Ramos (cell line): ENCODE results near the gene RGP1.

Source experiments
- in situ Hi-C: fragments of 300-500 bp; cut with MboI; formaldehyde crosslinking; loops from one replicate; pipeline ENCODE4 v1.14.3; 2022; ENCODE audit warnings: low sequenced_read_pairs; ENCODE audit not compliant: unreplicated experiment

Gene RGP1

DNA sequence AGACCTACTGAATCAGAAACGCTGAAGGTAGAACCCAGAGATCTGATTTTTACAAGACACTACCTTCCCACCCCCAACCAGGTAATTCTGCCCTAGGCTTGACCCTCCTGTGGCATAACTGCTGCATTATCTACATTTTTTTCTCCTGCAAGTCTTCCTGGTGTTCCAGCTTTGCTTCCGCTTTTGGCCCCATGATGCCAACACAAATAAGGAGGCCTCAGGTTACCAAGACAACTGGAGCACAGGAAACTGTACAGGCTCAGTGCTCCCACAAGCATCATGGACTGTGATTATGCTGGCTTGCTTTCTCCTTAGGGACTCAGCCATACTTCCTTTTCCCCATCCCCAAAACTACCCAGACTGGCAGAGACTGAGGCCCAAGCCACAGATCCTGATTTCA lies 11.6 kb downstream of the RGP1 start:
- in situ Hi-C loops = no loop called here

DNA sequence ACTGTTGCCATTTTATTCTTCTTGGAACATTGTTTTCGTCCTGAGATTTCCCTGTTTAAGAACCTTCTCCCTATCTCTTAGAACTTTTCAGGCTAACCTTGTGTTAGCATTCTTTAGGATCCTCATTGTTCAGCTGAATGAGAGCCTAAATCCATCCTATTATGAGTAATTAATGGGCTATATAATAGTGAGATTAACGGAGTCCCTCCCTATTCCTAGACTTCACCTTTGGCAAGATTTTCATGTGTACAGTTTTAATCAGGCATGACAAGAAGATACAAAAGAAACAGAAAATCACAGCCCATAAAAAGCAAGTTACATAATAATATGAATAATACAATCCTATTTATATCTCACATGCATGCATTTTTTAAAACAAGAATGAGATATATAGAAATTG lies 14.1 kb downstream of the RGP1 start:
- in situ Hi-C loops = no loop called here

- in situ Hi-C loops = no loop called here
Observed at GRCh38 chr9:35763803-35764202, 14.7 kb downstream of the RGP1 start.

DNA sequence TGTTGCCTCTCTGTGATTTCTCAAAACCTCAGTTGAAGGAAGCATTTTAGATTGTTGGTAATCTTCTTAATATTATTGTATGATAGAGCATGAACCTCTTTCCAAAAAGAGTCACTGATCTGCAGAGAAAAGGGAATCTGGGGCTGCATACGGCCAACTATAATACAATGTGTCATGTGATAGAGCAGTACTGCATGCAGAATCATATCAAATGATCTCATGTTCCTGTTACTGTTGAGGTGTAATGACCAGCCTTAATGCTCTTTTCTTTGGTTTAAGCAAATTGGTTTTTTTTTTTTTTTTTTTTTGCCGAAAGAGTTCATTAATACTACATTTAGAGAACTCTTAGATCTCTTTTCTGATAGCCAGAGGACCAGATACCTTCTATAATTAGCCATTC lies 17.9 kb downstream of the RGP1 start:
- in situ Hi-C loops = no loop called here

- in situ Hi-C loops = no loop called here
Observed at GRCh38 chr9:35767458-35767857, 18.4 kb downstream of the RGP1 start.

- in situ Hi-C loops = no loop called here
Observed at GRCh38 chr9:35769763-35770162, 20.7 kb downstream of the RGP1 start.

GRCh38 chr9:35771075-35771433 lies 22.0 kb downstream of the RGP1 start:
- in situ Hi-C loops = no loop called here

GRCh38 chr9:35771534-35771933 lies 22.4 kb downstream of the RGP1 start:
- in situ Hi-C loops = no loop called here

DNA sequence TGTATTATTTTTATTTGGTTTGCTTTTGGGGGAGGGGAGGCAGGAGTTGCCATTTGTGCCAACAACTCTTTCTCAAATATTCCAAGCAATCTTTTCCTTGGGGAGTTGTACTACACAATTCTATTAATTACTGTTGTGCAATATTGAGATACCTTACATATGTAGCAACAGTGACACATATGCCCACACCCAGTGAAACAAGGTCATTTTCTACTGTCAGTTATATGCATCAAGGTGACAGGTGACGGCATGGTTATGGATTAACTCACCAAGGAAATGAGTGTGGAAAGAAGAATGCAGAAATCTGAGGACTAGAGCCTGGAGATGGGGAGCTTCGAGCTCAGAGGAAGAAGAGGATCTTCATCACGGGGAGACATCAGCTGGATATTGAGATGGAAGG lies 22.9 kb downstream of the RGP1 start:
- in situ Hi-C loops = no loop called here

DNA sequence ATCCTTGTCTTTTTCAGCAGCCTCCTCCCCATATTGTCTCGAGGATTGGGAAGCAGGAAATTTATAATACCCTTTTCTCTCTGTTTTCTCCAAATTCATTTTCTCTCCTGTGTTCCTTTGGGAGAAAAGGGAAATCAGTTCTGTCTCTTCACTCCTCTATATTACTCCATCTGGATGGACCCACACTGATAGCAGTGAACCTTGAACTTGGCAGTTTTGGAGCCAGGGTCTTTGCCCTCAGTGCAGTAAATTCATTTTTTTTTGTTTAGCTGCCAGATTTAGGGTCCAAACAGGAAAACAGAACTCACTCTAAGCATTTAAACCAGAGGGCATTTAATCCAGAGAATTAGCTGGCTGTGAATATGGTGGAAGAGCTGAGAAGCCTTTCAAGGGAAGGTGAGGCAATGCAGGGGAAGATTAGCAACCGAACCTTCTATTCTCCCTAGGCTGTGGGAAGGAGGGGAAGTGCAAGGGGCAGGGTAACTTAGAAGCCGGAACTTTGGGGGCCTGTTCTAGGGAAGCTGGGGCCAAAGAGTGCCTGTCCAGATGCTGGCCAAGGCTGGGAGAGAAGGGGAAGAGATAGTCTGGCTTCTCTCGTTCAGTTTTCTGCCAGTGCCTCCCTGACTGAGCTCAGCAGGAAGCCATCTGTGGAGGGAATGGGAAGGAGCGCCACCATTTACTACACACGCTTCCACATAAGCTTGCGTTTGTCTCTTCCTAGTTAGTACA lies 26.0 kb downstream of the RGP1 start:
- in situ Hi-C loops = no loop called here

DNA sequence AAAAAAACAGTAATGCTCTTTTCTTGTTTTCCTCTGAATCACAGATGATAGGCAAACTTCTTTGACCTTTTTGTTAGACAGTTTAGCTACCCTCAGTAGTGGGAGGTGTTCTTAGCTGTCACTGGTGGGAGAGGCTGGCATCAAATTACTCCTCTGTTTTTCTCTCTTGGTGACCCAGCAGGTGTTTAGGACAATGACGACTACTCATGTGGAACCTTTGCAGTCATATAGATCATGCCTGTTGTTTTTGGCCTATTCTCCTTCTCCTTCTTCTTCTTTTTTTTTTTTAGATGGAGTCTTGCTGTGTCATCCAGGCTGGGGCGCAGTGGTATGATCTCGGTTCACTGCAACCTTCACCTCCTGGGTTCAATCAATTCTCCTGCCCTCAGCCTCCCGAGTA lies 26.9 kb downstream of the RGP1 start:
- in situ Hi-C loops = no loop called here

GRCh38 chr9:35778496-35778895 lies 29.4 kb downstream of the RGP1 start:
- in situ Hi-C loops = no loop called here

DNA sequence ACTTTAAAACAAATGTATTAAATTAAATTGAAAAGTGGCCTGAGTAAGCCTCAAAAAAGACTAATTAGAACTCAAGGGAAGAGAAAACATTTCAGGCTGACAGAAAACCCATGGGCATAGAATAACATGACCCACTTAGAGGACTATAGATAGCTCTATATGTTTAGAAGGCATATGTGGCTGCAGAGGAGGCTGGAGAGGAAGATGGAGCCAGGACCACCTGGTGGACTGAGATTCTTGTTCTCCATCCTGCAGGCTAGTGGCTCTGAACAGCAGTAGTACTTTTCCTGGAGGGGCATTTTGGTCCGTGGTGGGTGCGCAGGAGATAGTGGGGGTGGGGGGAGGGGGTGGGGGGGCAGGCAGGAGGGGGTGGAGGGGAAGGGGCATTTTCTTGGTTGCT lies 32.0 kb downstream of the RGP1 start:
- in situ Hi-C loops = no loop called here

GRCh38 chr9:35783418-35783817 lies 34.3 kb downstream of the RGP1 start:
- in situ Hi-C loops = no loop called here

GRCh38 chr9:35789541-35789940 lies 40.5 kb downstream of the RGP1 start:
- in situ Hi-C loops = no loop called here

- in situ Hi-C loops = loop anchor here (5.0 kb wide), 1 partner anchor 87 kb away; no protein-coding TSS in a partner anchor
Observed at GRCh38 chr9:35790025-35790384, 40.9 kb downstream of the RGP1 start.

DNA sequence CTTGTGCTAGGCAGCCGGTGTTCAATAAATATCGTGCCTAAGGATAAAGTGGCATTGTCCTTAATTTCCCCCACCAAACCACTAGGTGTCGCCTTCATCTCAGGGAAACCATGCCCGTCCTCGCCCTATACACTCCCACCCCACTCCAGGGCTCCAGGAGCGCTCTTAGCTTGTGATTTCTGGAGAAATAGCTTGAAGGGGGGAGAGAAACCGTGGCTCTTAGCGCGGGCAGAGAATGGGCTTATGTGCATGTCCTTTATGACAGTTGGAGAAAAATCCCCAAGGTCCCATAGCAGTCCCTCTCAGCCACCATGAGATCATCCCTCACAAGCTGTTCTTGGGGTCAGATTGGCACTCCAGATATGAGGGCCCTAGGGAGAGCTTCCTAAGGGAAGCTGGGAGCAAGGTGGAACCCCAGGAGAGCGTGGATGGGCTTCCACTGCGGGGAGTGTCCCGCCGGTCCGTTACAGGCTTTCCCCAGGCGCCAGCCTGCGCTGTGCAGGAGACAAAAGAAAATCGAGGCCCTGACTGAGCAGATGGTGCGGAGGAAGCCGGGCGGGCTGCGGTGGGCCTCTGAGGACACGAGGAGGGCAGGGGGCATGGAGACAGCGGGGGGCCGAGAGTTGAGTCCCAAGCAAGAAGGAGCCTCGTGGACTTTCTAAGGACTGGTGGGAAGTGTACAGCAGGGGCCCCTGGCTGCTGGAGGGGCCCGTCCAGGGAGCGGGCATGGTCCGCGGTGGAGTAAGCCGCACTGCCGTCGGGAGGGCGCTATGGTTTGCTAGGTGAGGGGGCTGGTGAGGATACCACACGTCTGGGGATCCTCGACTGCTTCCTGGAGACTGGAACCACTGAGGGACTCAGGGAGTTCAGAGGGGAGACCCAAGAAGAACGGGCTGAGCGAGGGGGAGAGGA lies 41.6 kb downstream of the RGP1 start:
- in situ Hi-C loops = loop anchor here (5.0 kb wide), 1 partner anchor 87 kb away; no protein-coding TSS in a partner anchor

GRCh38 chr9:35791297-35791921 lies 42.3 kb downstream of the RGP1 start, which contains the start of gene NPR2:
TSS of gene NPR2 (plus strand) at chr9:35791591. CDS start at chr9:35792409, 818 bp downstream.
- in situ Hi-C loops = loop anchor here (5.0 kb wide), 1 partner anchor 86 kb away; no protein-coding TSS in a partner anchor

- in situ Hi-C loops = loop anchor here (5.0 kb wide), 1 partner anchor 85 kb away; no protein-coding TSS in a partner anchor
Observed at GRCh38 chr9:35792024-35792813, 43.1 kb downstream of the RGP1 start.

DNA sequence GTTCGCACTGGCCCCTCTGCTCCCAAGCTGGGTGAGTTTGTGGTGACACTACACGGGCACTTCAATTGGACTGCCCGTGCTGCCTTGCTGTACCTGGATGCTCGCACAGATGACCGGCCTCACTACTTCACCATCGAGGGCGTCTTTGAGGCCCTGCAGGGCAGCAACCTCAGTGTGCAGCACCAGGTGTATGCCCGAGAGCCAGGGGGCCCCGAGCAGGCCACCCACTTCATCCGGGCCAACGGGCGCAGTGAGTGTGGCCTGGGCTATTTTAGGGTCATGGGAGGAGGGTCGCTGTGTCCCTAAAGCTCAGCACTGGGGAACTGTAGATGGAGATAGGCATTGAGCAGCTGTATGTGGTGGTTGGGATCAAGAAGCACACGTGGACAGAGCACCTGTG lies 43.7 kb downstream of the RGP1 start:
- in situ Hi-C loops = loop anchor here (5.0 kb wide), 1 partner anchor 84 kb away; no protein-coding TSS in a partner anchor
